ENCODE measurements around the gene LRRC58.
"Not testable (repeated sequence)": the region's sequence is repeated elsewhere in the genome, so short reads cannot be mapped to it uniquely, and the experiment has no call there.

The LRRC58 gene

GRCh38 chr3:120348991-120349854, at the start of gene LRRC58:
LRRC58 (minus strand) TSS chr3:120349354; CDS start chr3:120349243, 111 bp downstream.
- Histone ChIP-seq H3K36me3 (ENCODE audit: control insufficient read depth, low read depth, low read length) (peaks cover 3% of the 10 kb centered on the region), H3K9ac (ENCODE audit: low read length) (peak within 1 kb of the TSS; percentile 76), H3K27me3 (ENCODE audit: control insufficient read depth, insufficient read depth, low read length) (peaks cover 24% of the 10 kb centered on the region), H3K4me1 (ENCODE audit: control insufficient read depth, low read depth, low read length) (peaks cover 12% of the 10 kb centered on the region), H3K27ac (ENCODE audit: low read length) (peak within 1 kb of the TSS; percentile 25), H3K9me3 (ENCODE audit: control insufficient read depth, low read depth, low read length) (no peaks in the 10 kb centered on the region), H3K4me3 (ENCODE audit: low read length) (peak within 1 kb of the TSS; percentile 66)

- Histone ChIP-seq H3K9me3 (ENCODE audit: control insufficient read depth, low read depth, low read length) (no peaks in the 10 kb centered on the region), H3K4me3 (ENCODE audit: low read length) (no peak overlapping the region), H3K27ac (ENCODE audit: low read length) (no peak overlapping the region), H3K9ac (ENCODE audit: low read length) (no peak overlapping the region), H3K36me3 (ENCODE audit: control insufficient read depth, low read depth, low read length) (peaks cover 73% of the 10 kb centered on the region), H3K27me3 (ENCODE audit: control insufficient read depth, insufficient read depth, low read length) (no peaks in the 10 kb centered on the region), H3K4me1 (ENCODE audit: control insufficient read depth, low read depth, low read length) (no peaks in the 10 kb centered on the region)
These were observed 47.3 kb upstream of the LRRC58 start for GRCh38 chr3:120396469-120396868.

- Histone ChIP-seq H3K36me3 (ENCODE audit: control insufficient read depth, low read depth, low read length) (peaks cover 52% of the 10 kb centered on the region), H3K4me3 (ENCODE audit: low read length) (no peak overlapping the region), H3K9me3 (ENCODE audit: control insufficient read depth, low read depth, low read length) (no peaks in the 10 kb centered on the region), H3K27me3 (ENCODE audit: control insufficient read depth, insufficient read depth, low read length) (no peaks in the 10 kb centered on the region), H3K4me1 (ENCODE audit: control insufficient read depth, low read depth, low read length) (no peaks in the 10 kb centered on the region), H3K27ac (ENCODE audit: low read length) (no peak overlapping the region), H3K9ac (ENCODE audit: low read length) (no peak overlapping the region)
These were observed 45.2 kb upstream of the LRRC58 start for GRCh38 chr3:120394347-120394746.

DNA sequence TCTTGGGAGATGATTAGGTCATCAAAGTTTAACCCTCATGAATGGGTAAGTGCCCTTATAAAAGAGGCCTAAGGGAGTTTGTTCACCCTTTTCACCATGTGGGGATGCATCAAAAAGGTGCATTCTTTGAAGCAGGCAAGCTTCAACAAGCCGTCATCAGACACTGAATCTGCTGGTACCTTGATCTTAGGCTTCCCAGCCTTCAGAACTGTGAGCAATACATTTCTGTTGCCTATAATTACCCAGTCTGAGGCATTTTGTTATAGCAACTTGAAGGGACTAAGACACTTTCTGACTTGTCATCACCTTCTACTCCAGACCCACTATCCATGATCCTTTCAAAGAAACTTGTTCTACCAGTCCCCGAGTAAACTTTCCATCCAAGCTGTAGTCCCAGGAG, 44.6 kb upstream of the LRRC58 start:
- no peaks in the 10 kb centered on the region for H3K27me3 ChIP-seq (ENCODE audit: control insufficient read depth, insufficient read depth, low read length)
- H3K9ac ChIP-seq (ENCODE audit: low read length), result no peak overlapping the region
- H3K27ac ChIP-seq (ENCODE audit: low read length), result no peak overlapping the region
- H3K9me3 ChIP-seq (ENCODE audit: control insufficient read depth, low read depth, low read length), result no peaks in the 10 kb centered on the region
- H3K4me1 ChIP-seq (ENCODE audit: control insufficient read depth, low read depth, low read length), result no peaks in the 10 kb centered on the region
- H3K36me3 ChIP-seq (ENCODE audit: control insufficient read depth, low read depth, low read length), result peaks cover 46% of the 10 kb centered on the region
- no peak overlapping the region for H3K4me3 ChIP-seq (ENCODE audit: low read length)

DNA sequence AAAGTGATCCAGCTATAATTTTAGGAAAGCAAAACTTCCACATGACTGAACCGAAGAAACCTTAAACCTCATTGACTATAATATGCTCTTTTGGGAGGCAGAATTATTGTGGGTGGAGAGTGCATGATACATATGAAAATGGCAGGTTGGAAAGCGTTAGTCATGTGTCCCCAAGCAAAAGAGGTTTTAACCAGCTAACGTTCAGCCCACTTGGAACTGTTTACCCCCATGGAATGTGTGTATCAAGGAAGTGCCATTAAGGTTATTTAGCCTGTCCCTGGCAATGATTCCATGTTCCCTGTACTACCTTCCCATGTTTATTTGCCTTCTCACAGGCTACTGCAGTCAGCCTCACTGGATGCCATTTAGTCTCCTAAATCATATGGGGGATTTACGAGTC, 44.1 kb upstream of the LRRC58 start:
- Histone ChIP-seq H3K36me3 (ENCODE audit: control insufficient read depth, low read depth, low read length) (peaks cover 41% of the 10 kb centered on the region), H3K27me3 (ENCODE audit: control insufficient read depth, insufficient read depth, low read length) (no peaks in the 10 kb centered on the region), H3K9ac (ENCODE audit: low read length) (no peak overlapping the region), H3K4me3 (ENCODE audit: low read length) (no peak overlapping the region), H3K4me1 (ENCODE audit: control insufficient read depth, low read depth, low read length) (no peaks in the 10 kb centered on the region), H3K27ac (ENCODE audit: low read length) (no peak overlapping the region), H3K9me3 (ENCODE audit: control insufficient read depth, low read depth, low read length) (no peaks in the 10 kb centered on the region)

- Histone ChIP-seq H3K9me3 (ENCODE audit: control insufficient read depth, low read depth, low read length) (no peaks in the 10 kb centered on the region), H3K4me3 (ENCODE audit: low read length) (no peak overlapping the region), H3K27ac (ENCODE audit: low read length) (no peak overlapping the region), H3K36me3 (ENCODE audit: control insufficient read depth, low read depth, low read length) (no peaks in the 10 kb centered on the region), H3K4me1 (ENCODE audit: control insufficient read depth, low read depth, low read length) (no peaks in the 10 kb centered on the region), H3K9ac (ENCODE audit: low read length) (no peak overlapping the region), H3K27me3 (ENCODE audit: control insufficient read depth, insufficient read depth, low read length) (no peaks in the 10 kb centered on the region)
These were observed 33.8 kb upstream of the LRRC58 start for GRCh38 chr3:120382941-120383447.

GRCh38 chr3:120381503-120381902, 32.3 kb upstream of the LRRC58 start:
- Histone ChIP-seq H3K27ac (ENCODE audit: low read length) (no peak overlapping the region), H3K4me3 (ENCODE audit: low read length) (no peak overlapping the region), H3K27me3 (ENCODE audit: control insufficient read depth, insufficient read depth, low read length) (no peaks in the 10 kb centered on the region), H3K36me3 (ENCODE audit: control insufficient read depth, low read depth, low read length) (no peaks in the 10 kb centered on the region), H3K4me1 (ENCODE audit: control insufficient read depth, low read depth, low read length) (no peaks in the 10 kb centered on the region), H3K9me3 (ENCODE audit: control insufficient read depth, low read depth, low read length) (no peaks in the 10 kb centered on the region), H3K9ac (ENCODE audit: low read length) (no peak overlapping the region)

DNA sequence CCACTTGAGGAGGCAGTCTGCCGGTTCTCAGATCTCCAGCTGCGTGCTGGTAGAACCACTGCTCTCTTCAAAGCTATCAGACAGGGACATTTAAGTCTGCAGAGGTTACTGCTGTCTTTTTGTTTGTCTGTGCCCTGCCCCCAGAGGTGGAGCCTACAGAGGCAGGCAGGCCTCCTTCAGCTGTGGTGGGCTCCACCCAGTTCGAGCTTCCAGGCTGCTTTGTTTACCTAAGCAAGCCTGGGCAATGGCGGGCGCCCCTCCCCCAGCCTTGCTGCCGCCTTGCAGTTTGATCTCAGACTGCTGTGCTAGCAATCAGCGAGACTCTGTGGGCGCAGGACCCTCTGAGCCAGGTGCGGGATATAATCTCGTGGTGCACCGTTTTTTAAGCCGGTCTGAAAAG, 28.8 kb upstream of the LRRC58 start:
- H3K36me3 ChIP-seq (ENCODE audit: control insufficient read depth, low read depth, low read length); H3K4me3 ChIP-seq (ENCODE audit: low read length); H3K9me3 ChIP-seq (ENCODE audit: control insufficient read depth, low read depth, low read length); H3K9ac ChIP-seq (ENCODE audit: low read length); H3K27ac ChIP-seq (ENCODE audit: low read length); H3K4me1 ChIP-seq (ENCODE audit: control insufficient read depth, low read depth, low read length); H3K27me3 ChIP-seq (ENCODE audit: control insufficient read depth, insufficient read depth, low read length): not testable (repeated sequence)

DNA sequence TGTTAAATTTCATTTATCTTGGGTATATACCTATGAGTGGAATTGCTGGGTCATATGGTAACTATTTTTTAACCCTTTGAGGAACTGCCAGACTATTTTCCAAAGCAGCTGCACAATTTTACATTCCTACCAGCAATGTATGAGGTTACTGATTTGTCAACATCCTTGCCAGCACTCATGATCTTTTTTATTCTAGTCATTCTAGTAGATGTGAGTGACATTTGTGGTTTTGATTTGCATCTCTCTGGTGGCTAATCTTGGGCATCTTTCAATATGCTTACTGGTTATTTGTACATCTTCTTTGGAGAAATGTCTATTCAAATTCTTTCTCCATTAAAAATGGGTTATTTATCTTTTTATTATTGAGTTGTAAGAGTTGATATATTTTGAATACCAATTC, 21.3 kb upstream of the LRRC58 start:
- H3K4me1 ChIP-seq (ENCODE audit: control insufficient read depth, low read depth, low read length), result no peaks in the 10 kb centered on the region

DNA sequence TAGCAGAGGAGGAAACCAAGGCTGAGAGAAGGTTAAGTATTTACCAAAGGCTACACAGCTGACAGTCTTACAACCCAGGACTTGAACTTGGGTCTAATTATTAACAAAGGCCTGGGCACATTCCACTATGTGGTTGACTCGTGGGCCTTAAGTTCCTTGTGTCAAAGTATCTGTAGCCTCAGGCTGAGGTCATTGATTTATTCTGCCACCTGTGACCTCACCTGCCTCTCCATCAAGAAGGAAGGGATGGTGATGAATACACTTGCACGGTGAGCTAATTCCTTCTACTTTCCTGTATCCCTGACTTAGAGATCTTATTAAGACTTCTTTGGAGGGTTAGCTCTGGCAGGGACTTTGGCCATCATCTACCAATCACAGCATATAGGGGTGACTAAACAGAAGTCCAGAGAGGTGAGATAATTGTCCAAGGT, 19.9 kb upstream of the LRRC58 start:
- Histone ChIP-seq H3K9me3 (ENCODE audit: control insufficient read depth, low read depth, low read length) (no peaks in the 10 kb centered on the region), H3K9ac (ENCODE audit: low read length) (no peak overlapping the region), H3K27ac (ENCODE audit: low read length) (no peak overlapping the region), H3K36me3 (ENCODE audit: control insufficient read depth, low read depth, low read length) (no peaks in the 10 kb centered on the region), H3K27me3 (ENCODE audit: control insufficient read depth, insufficient read depth, low read length) (no peaks in the 10 kb centered on the region), H3K4me3 (ENCODE audit: low read length) (no peak overlapping the region), H3K4me1 (ENCODE audit: control insufficient read depth, low read depth, low read length) (no peaks in the 10 kb centered on the region)

More for the DNA sequence above, 21.3 kb upstream of the LRRC58 start:
- no peaks in the 10 kb centered on the region for H3K27me3 ChIP-seq (ENCODE audit: control insufficient read depth, insufficient read depth, low read length)
- H3K9me3 ChIP-seq (ENCODE audit: control insufficient read depth, low read depth, low read length), result no peaks in the 10 kb centered on the region
- no peaks in the 10 kb centered on the region for H3K36me3 ChIP-seq (ENCODE audit: control insufficient read depth, low read depth, low read length)
- H3K4me3 ChIP-seq (ENCODE audit: low read length), result no peak overlapping the region
- H3K27ac ChIP-seq (ENCODE audit: low read length), result no peak overlapping the region
- H3K9ac ChIP-seq (ENCODE audit: low read length), result no peak overlapping the region

GRCh38 chr3:120368172-120368571, 19.0 kb upstream of the LRRC58 start:
- H3K9me3 ChIP-seq (ENCODE audit: control insufficient read depth, low read depth, low read length), result no peaks in the 10 kb centered on the region
- no peak overlapping the region for H3K4me3 ChIP-seq (ENCODE audit: low read length)
- no peak overlapping the region for H3K27ac ChIP-seq (ENCODE audit: low read length)
- no peaks in the 10 kb centered on the region for H3K4me1 ChIP-seq (ENCODE audit: control insufficient read depth, low read depth, low read length)
- H3K36me3 ChIP-seq (ENCODE audit: control insufficient read depth, low read depth, low read length), result no peaks in the 10 kb centered on the region
- H3K9ac ChIP-seq (ENCODE audit: low read length), result no peak overlapping the region
- H3K27me3 ChIP-seq (ENCODE audit: control insufficient read depth, insufficient read depth, low read length), result no peaks in the 10 kb centered on the region

GRCh38 chr3:120364821-120365220, 15.7 kb upstream of the LRRC58 start:
- Histone ChIP-seq H3K9me3 (ENCODE audit: control insufficient read depth, low read depth, low read length) (no peaks in the 10 kb centered on the region), H3K27me3 (ENCODE audit: control insufficient read depth, insufficient read depth, low read length) (no peaks in the 10 kb centered on the region), H3K4me3 (ENCODE audit: low read length) (no peak overlapping the region)

More at GRCh38 chr3:120364821-120365220, 15.7 kb upstream of the LRRC58 start:
- Histone ChIP-seq H3K36me3 (ENCODE audit: control insufficient read depth, low read depth, low read length) (no peaks in the 10 kb centered on the region), H3K9ac (ENCODE audit: low read length) (no peak overlapping the region), H3K27ac (ENCODE audit: low read length) (no peak overlapping the region), H3K4me1 (ENCODE audit: control insufficient read depth, low read depth, low read length) (no peaks in the 10 kb centered on the region)
